Esophagus squamous epithelium (tissue), 4 donors: ENCODE data around the gene ITPR2.

ENCODE experiments used
- CTCF ChIP-seq, 6 experiments: fragments of 450-650 bp in 4 of 6; fragments of 200-600 bp in 2 of 6; sonication (generic) in 2 of 6; IDR thresholded peaks; one replicate each; pipeline ENCODE4 v1.5.1; 2016 to 2019; ENCODE audit warnings: antibody characterized with exemption in 6 of 6, mild to moderate bottlenecking in 4 of 6, moderate library complexity in 4 of 6
- POLR2A ChIP-seq, 4 donors: fragments of 450-650 bp; IDR thresholded peaks; one replicate each; pipeline ENCODE4 v1.6.1; 2017; ENCODE audit warnings: antibody characterized with exemption in 4 of 4, mild to moderate bottlenecking in 4 of 4, moderate library complexity in 3 of 4

GRCh38 chr12:26327975-26328644, 504.9 kb downstream of the ITPR2 start:
- TF ChIP-seq CTCF (IDR thresholded peaks at IDR 0.05) = no peak
- no peak for TF ChIP-seq POLR2A (IDR thresholded peaks at IDR 0.05)
